GM10248 (cell line): Measurements from ENCODE around the gene MORC2.

Experiments used
- CTCF ChIA-PET: fragments of 300-600 bp; sonication (Branson Sonifier 250); formaldehyde crosslinking; extraction: SDS; loops from one replicate; lab custom pipeline; 2021; ENCODE audit warnings: antibody characterized with exemption; lab: Yijun Ruan, JAX
- POLR2A ChIA-PET: fragments of 350-650 bp; sonication (Branson Sonifier 250); formaldehyde crosslinking; extraction: SDS; loops from one replicate; lab custom pipeline; 2020; ENCODE audit warnings: antibody characterized with exemption; lab: Yijun Ruan, JAX
- DNase-seq: peaks from one replicate; pipeline ENCODE4 v3.0.0; 2012; ENCODE audit errors: extremely low spot score
- CTCF ChIP-seq: IDR thresholded peaks from 2 replicates; pipeline ENCODE4 v1.5.1; 2012; ENCODE audit warnings: mild to moderate bottlenecking, low read depth; ENCODE audit errors: extremely low read depth, missing control alignments, control extremely low read depth

The MORC2 gene

DNA sequence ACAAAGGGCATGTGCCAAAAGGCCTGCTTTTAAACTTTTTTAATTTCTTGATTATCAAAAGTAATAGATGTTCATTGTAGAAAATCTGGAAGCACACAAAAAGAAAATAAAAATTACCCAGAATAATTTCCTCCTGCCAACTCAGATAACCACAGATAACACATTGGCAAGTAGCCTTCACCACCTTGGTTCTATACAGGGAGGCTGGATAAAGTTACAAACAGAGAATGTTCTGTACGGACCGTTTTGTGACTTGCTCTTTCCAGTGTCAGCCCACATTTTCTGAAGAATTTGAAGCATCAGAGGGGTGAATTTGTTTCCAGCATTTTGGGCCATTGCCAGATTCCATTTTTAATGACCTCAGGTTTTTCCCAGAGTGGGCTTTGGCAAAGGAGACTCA lies 24.0 kb upstream of the MORC2 start:
- no peak for DNase-seq
- TF ChIP-seq CTCF, result no peak
- CTCF ChIA-PET, result no interaction called here
- POLR2A ChIA-PET, result no interaction called here

GRCh38 chr22:30990690-30991089 lies 22.1 kb upstream of the MORC2 start:
- CTCF ChIA-PET, result no interaction called here
- POLR2A ChIA-PET, result no interaction called here
- no peak for TF ChIP-seq CTCF
- DNase-seq, result no peak

DNA sequence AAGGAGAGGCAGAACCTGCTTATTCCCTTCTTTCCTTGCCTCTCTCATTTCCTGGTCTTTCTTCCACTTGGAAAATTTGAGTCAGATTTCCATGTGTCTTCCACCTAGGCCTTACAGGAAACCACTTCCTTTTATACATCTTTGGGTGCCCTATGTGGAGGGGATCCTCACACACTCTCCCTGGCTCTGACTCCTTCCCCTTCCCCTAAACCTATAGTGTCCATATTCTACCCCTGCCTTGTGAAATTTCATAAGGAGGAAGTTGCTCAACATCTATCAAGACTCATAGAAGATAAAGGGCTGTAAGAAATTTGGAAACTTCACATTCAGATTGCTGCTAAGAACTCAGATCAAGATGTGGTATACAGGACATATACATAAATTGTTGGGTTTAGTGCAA lies 20.9 kb upstream of the MORC2 start:
- CTCF ChIA-PET, result no interaction called here
- DNase-seq, result no peak
- no peak for TF ChIP-seq CTCF
- POLR2A ChIA-PET, result no interaction called here

DNA sequence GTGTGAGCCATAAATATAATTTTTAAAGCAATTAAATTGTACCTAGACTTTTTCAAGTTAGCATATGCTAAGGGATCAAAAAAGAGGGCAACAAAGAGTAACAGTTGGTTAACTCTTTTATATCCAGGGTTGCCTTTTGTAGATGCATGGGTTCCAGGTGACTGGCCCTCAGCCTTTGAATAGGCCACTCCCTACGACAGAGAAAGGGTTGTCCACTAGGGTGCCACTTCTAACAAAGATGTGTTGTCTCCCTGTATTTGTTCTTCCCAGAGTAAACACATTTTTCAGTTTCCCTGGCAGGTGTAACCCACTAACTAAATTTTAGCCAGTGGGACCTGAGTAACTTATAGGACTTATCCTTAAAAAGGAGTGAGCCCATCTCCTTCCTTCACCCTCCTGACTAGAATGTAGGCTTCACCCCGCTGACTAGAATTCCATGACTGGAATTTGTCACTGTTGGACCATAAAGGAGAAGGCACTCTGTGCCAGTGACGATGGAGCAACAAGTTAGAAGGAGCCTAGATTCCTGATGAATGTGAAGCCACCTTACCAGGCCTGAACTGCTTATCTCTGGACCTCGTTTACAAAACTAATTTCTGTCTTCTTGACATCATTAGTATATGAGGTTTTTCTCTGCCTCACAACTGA lies 17.1 kb upstream of the MORC2 start:
- no peak for TF ChIP-seq CTCF
- CTCF ChIA-PET, result no interaction called here
- DNase-seq, result no peak
- POLR2A ChIA-PET, result no interaction called here

DNA sequence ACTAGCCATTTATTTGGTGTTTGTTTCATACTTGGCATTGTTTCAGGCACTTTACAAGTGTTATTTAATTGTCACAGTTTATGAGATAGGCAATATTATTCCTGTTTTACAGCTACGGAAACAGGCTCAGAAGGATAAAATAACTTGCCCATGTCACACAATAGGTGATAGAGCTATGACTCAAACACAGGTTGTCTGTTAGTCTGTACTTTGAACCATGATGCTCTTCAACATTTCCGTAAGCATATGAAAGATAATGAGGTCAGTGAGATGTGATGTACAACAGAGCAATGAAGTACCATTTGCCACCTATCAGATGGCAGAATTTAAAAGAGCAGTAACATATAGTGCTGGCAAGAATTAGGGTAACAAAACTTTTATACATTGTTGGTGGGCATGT lies 15.7 kb upstream of the MORC2 start:
- TF ChIP-seq CTCF, result no peak
- no peak for DNase-seq
- CTCF ChIA-PET, result interaction anchor here (1.5 kb wide), 1 partner anchor 33 kb away, joined by 3 read pairs; no protein-coding TSS in a partner anchor
- POLR2A ChIA-PET, result no interaction called here

- no peak for DNase-seq
- no peak for TF ChIP-seq CTCF
- ChIA-PET POLR2A (no interaction called here), CTCF (interaction anchor here (0.6 to 0.8 kb wide), 2 partner anchors 9 to 11 kb away, joined by 3 read pairs; no protein-coding TSS in a partner anchor)
Observed at GRCh38 chr22:30982512-30982911, 13.9 kb upstream of the MORC2 start.

DNA sequence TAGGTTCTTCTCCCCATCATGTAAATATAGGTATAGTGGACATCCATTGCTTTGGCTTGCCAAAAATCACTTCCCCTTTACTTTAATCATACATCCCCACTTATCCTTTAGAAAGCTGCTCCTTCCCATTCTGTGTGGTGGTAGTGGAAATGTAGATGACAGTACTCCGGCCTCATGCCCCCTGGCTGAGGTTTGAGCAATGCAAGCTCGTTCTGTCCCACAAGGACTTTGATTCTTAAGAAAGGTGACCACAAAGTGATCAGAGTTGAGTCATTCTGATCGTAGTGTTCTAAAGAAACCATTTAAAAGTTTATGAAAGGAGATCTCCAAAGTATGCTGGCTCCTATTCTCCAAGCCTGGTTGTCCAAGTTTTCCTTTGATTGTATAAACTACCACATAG lies 11.4 kb upstream of the MORC2 start:
- no peak for TF ChIP-seq CTCF
- ChIA-PET POLR2A (no interaction called here), CTCF (no interaction called here)

More for the DNA sequence above, 11.4 kb upstream of the MORC2 start:
- DNase-seq, result no peak
